HepG2 (cell line): ENCODE results near the gene PFAS. TPM values are rescaled to one million over a fixed set of nuclear protein-coding genes. Genes with fewer than 3 reads are reported as not detected.

ENCODE experiments used
- ATAC-seq: fragments of 200-7000 bp; cut with Tn5 transposase; 3 replicates; pipeline ENCODE4 v1.9.1; 2020; ENCODE audit warnings: mild to moderate bottlenecking, moderate library complexity
- BruUV-seq: library from RNA; stranded (reverse); fragments of 400-500 nt; replicated peaks from 2 replicates; lab custom pipeline; 2021; lab: Mats Ljungman, UMichigan
- CTCF ChIA-PET: fragments of 300-600 bp; formaldehyde crosslinking; extraction: SDS; loops from one replicate; lab custom pipeline; 2021; ENCODE audit warnings: low total read pairs, inconsistent platforms, low intra/inter-chr PET ratio; lab: Yijun Ruan, JAX
- POLR2A ChIA-PET: fragments of 350-600 bp; sonication (Branson Sonifier 250); formaldehyde crosslinking; loops from one replicate; lab custom pipeline; 2020; ENCODE audit warnings: antibody characterized with exemption, inconsistent platforms; lab: Yijun Ruan, JAX
- DNase-seq: peaks from one replicate; pipeline ENCODE4 v3.0.0-alpha.2; 2015; ENCODE audit warnings: low spot score
- FAIRE-seq: peaks from 3 replicates; lab custom pipeline; 2011; peaks lifted over from hg19 to GRCh38; lab: Jason Lieb, UNC
- H2AFZ ChIP-seq: one replicate; pipeline ENCODE4 v1.6.1; 2011; ENCODE audit warnings: low read length, inconsistent platforms
- H3K27ac ChIP-seq: fragments of 300-600 bp; 3 replicates; pipeline ENCODE4 v1.8.0; 2011; ENCODE audit warnings: mixed run types, mild to moderate bottlenecking, mixed read lengths, low read length, inconsistent platforms; ENCODE audit not compliant: insufficient read depth; ENCODE audit errors: extremely low read length
- H3K27me3 ChIP-seq, 2 experiments: fragments of 200-600 bp in 1 of 2; 2 replicates in 1 of 2; 3 replicates in 1 of 2; pipeline versions ENCODE4 v1.6.0 to v1.8.0; 2011; ENCODE audit warnings: low read length in 2 of 2, mild to moderate bottlenecking in 2 of 2, moderate library complexity in 2 of 2, inconsistent platforms in 1 of 2; ENCODE audit not compliant: insufficient read depth in 2 of 2, control insufficient read depth in 1 of 2
- H3K36me3 ChIP-seq, 2 experiments: fragments of 200-600 bp in 1 of 2; replicated peaks in 1 of 2; 2 replicates in 1 of 2; 3 replicates in 1 of 2; pipeline versions ENCODE4 v1.5.1 to v1.8.0; 2011; ENCODE audit warnings: low read length in 2 of 2, inconsistent platforms in 1 of 2; ENCODE audit not compliant: insufficient read depth in 2 of 2, control insufficient read depth in 1 of 2
- H3K4me1 ChIP-seq: 2 replicates; pipeline ENCODE4 v1.5.1; 2012; ENCODE audit warnings: low read length, inconsistent platforms; ENCODE audit not compliant: insufficient read depth
- H3K4me2 ChIP-seq: 2 replicates; pipeline ENCODE4 v1.6.0; 2011; ENCODE audit warnings: low read depth, low read length, inconsistent platforms
- H3K4me3 ChIP-seq, 3 experiments: fragments of 200-600 bp in 1 of 3; sonication (generic), shearing (Covaris generic) in 1 of 3; replicated peaks in 1 of 3; 2 replicates each; pipeline ENCODE4 v1.5.1; 2011 to 2016; ENCODE audit warnings: low read length in 3 of 3, inconsistent platforms in 2 of 3, low read depth in 2 of 3, mild to moderate bottlenecking in 2 of 3, control low read depth in 1 of 3, mixed read lengths in 1 of 3; ENCODE audit not compliant: insufficient read depth in 1 of 3
- H3K79me2 ChIP-seq: one replicate; pipeline ENCODE4 v1.6.1; 2011; ENCODE audit warnings: low read length, inconsistent platforms; ENCODE audit not compliant: insufficient read depth
- H3K9ac ChIP-seq: 2 replicates; pipeline ENCODE4 v1.6.0; 2011; ENCODE audit warnings: mild to moderate bottlenecking, low read depth, low read length, inconsistent platforms; ENCODE audit not compliant: insufficient read depth
- H3K9me3 ChIP-seq: 2 replicates; pipeline ENCODE4 v1.5.1; 2012; ENCODE audit warnings: mild to moderate bottlenecking, low read length
- H4K20me1 ChIP-seq: 2 replicates; pipeline ENCODE4 v1.6.0; 2011; ENCODE audit warnings: inconsistent platforms, mild to moderate bottlenecking, low read length, moderate library complexity; ENCODE audit not compliant: insufficient read depth
- EHMT2 ChIP-seq: fragments of 200-600 bp; sonication (generic); IDR thresholded peaks from 2 replicates; pipeline ENCODE4 v1.7.0; 2017; ENCODE audit warnings: antibody characterized with exemption, low read depth, low read length, borderline replicate concordance
- KDM5A ChIP-seq: fragments of 200-600 bp; sonication (generic); IDR thresholded peaks from 2 replicates; pipeline ENCODE4 v1.7.0; 2018; ENCODE audit warnings: antibody characterized with exemption, mild to moderate bottlenecking, low read length, borderline replicate concordance
- MBD4 ChIP-seq: IDR thresholded peaks from 2 replicates; pipeline ENCODE4 v1.6.1; 2012; ENCODE audit warnings: low read length, inconsistent platforms, borderline replicate concordance
- MBNL3 ChIP-seq: fragments of 250-450 bp; sonication (Bioruptor Pico); conservative IDR thresholded peaks from 2 replicates; pipeline ENCODE4 v1.8.0; 2022; ENCODE audit warnings: mild to moderate bottlenecking, inconsistent platforms
- NR2F6 ChIP-seq, 2 experiments: IDR thresholded peaks; 2 replicates each; pipeline ENCODE4 v1.6.1; 2016; ENCODE audit warnings: antibody characterized with exemption in 1 of 2, mild to moderate bottlenecking in 1 of 2
- SMARCC2 ChIP-seq: fragments of 450-650 bp; IDR thresholded peaks from 2 replicates; pipeline ENCODE4 v1.6.1; 2017; ENCODE audit warnings: antibody characterized with exemption, mild to moderate bottlenecking
- TARDBP ChIP-seq: sonication (generic); formaldehyde crosslinking; IDR thresholded peaks from 2 replicates; pipeline ENCODE4 v1.8.0; 2022; ENCODE audit warnings: mild to moderate bottlenecking, missing genetic modification reagents
- ZKSCAN1 ChIP-seq: fragments of 150-350 bp; IDR thresholded peaks from 2 replicates; pipeline ENCODE4 v1.6.1; 2014; ENCODE audit warnings: low read length
- ZNF10 ChIP-seq: sonication (generic); formaldehyde crosslinking; IDR thresholded peaks from 2 replicates; pipeline ENCODE4 v1.4.0; 2020; ENCODE audit warnings: mild to moderate bottlenecking, low read depth, missing genetic modification reagents, borderline replicate concordance
- ZNF446 ChIP-seq: sonication (generic); formaldehyde crosslinking; IDR thresholded peaks from 2 replicates; pipeline ENCODE4 v1.5.0; 2020; ENCODE audit warnings: mild to moderate bottlenecking, missing genetic modification reagents
- WGBS: methylation state at CpG from one replicate; pipeline ENCODE4 v1.1.6; 2017; ENCODE audit warnings: low lambda C conversion rate; 5-methylcytosine and 5-hydroxymethylcytosine counted together
- in situ Hi-C: cut with HindIII; loops from 2 replicates; pipeline ENCODE4 v1.10.0; 2017; ENCODE audit warnings: low pct_unique_long_range_greater_than_20kb; ENCODE audit not compliant: extremely low pct_ligation_motif_present
- intact Hi-C: fragments of 100-400 bp; cut with micrococcal nuclease; formaldehyde crosslinking; loops from one replicate; pipeline ENCODE4 v1.10.0; 2022; ENCODE audit not compliant: unreplicated experiment
- polyA plus RNA-seq, 8 experiments: library from polyadenylated mRNA; depleted of rRNA in 3 of 8; stranded (reverse) in 7 of 8; unstranded in 1 of 8; fragments of >200 nt; fragmentation: Illumina TruSeq in 4 of 8; extraction: Trizol in 4 of 8; gene quantifications; 2 replicates each; pipeline versions ENCODE4 v1.2.1 to v1.2.3, GENCODE V29; 2011 to 2016; ENCODE audit warnings: low read depth in 4 of 8, missing spikeins in 1 of 8, mixed read lengths in 1 of 8; ENCODE audit not compliant: insufficient read depth in 1 of 8
- total RNA-seq, 5 experiments: library from RNA; depleted of rRNA; stranded (reverse); fragments of >200 nt; fragmentation: Illumina TruSeq; extraction: Trizol; gene quantifications; 2 replicates each; pipeline ENCODE4 v1.2.3, GENCODE V29; 2016; ENCODE audit warnings: low read depth in 1 of 5
- TF ChIP-seq, protein P1 (sequence below): sonication (generic); formaldehyde crosslinking; IDR thresholded peaks from 2 replicates; pipeline ENCODE4 v1.8.0; 2022; ENCODE audit warnings: missing genetic modification reagents, mild to moderate bottlenecking, inconsistent platforms, borderline replicate concordance
- TF ChIP-seq, protein P2 (sequence below): sonication (generic); formaldehyde crosslinking; conservative IDR thresholded peaks from 2 replicates; pipeline ENCODE4 v1.4.0; 2020; ENCODE audit warnings: mild to moderate bottlenecking, missing genetic modification reagents, moderate library complexity

Gene PFAS
- total and polyA plus RNA-seq, 2 of the 13 experiments (the other 11 are each of a cell fraction or from before 2014, with no cell fraction given) = 49.4 to 58.2 TPM

DNA sequence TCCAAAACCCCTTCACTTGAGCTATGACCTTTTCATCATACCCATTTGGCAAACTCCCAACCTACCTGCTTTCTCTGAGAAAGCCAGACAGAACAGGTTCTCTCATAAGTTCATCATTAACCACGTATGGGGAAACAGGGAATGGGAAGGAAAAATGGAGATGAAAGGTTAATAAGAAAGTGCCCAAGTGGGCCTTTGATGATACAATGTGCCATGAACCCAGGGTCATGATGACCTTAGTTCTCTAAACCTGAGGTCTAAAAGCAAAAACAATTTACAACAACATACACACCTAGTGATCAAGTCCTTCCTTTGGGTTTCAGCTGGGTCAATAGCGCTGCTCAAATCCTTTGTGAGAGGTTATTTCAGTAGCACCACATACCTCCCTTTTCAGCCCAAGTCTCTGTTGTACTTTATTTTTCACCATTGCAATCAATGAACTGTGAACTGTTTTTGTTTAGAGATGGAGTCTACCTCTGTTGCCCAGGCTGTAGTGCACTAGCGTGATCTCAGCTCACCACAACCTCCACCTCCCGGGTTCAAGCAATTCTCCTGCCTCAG, 24.9 kb downstream of the PFAS start (continued):
- peak; percentile 95 for TF ChIP-seq NR2F6 (IDR thresholded peaks at IDR 0.05)
- TF ChIP-seq NR2F6 (CRISPR knock-in tag; IDR thresholded peaks at IDR 0.05) = peak; percentile 96
- TF ChIP-seq, protein P1, sequence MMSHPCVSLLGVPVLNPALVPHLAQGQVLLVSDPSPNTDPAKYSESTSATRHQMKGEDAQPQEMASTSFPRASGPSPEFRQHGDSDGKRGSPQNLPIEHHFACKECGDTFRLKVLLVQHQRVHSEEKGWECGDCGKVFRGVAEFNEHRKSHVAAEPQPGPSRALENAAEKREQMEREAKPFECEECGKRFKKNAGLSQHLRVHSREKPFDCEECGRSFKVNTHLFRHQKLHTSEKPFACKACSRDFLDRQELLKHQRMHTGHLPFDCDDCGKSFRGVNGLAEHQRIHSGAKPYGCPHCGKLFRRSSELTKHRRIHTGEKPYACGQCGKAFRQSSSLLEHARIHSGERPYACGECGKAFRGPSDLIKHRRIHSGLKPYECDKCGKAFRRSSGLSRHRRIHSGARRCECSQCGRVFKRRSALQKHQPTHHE (CRISPR knock-in tag) = no peak

DNA sequence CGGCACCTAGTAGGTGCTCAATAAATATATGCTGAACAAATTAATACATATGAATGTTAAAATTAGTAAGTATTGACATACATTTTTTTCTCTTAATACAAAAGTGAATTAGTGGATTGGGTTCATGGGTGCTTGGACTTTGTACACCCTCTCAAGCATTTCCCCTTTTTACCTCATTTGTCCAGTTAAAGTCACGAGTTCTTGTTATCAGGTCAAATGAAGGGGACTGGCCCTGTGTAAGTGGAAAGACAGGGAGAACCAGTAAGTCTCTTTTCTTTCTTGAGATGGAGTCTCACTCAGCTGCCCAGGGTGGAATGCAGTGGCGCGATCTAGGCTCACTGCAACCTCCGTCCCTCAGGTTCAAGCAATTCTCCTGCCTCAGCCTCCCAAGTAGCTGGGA, 25.7 kb downstream of the PFAS start:
- in situ Hi-C loops (no loop called here), intact Hi-C loops (no loop called here)
- no peak for ATAC-seq
- DNase-seq = no peak
- TF ChIP-seq EHMT2 (no peak), SMARCC2 (no peak), MBD4 (no peak), TARDBP (CRISPR knock-in tag) (0 out of 2 replicates have a peak, but pooled peaks have one; percentile 17), MBNL3 (CRISPR knock-in tag) (no peak), ZNF10 (no peak), KDM5A (no peak), ZKSCAN1 (peak; percentile 79; the same call in 1 of the 2 replicates), ZNF446 (no peak)
- TF ChIP-seq, protein P2, sequence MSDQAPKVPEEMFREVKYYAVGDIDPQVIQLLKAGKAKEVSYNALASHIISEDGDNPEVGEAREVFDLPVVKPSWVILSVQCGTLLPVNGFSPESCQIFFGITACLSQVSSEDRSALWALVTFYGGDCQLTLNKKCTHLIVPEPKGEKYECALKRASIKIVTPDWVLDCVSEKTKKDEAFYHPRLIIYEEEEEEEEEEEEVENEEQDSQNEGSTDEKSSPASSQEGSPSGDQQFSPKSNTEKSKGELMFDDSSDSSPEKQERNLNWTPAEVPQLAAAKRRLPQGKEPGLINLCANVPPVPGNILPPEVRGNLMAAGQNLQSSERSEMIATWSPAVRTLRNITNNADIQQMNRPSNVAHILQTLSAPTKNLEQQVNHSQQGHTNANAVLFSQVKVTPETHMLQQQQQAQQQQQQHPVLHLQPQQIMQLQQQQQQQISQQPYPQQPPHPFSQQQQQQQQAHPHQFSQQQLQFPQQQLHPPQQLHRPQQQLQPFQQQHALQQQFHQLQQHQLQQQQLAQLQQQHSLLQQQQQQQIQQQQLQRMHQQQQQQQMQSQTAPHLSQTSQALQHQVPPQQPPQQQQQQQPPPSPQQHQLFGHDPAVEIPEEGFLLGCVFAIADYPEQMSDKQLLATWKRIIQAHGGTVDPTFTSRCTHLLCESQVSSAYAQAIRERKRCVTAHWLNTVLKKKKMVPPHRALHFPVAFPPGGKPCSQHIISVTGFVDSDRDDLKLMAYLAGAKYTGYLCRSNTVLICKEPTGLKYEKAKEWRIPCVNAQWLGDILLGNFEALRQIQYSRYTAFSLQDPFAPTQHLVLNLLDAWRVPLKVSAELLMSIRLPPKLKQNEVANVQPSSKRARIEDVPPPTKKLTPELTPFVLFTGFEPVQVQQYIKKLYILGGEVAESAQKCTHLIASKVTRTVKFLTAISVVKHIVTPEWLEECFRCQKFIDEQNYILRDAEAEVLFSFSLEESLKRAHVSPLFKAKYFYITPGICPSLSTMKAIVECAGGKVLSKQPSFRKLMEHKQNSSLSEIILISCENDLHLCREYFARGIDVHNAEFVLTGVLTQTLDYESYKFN (CRISPR knock-in tag) = no peak
- ChIA-PET POLR2A (interaction anchor here (1.2 to 2.2 kb wide), 5 partner anchors 13 to 27 kb away, joined by 3 to 23 read pairs (median 7); partner anchors contain the start of genes CTC1, RANGRF and SLC25A35), CTCF (no interaction called here)
- H3K4me2 ChIP-seq = peak overlapping the region; percentile 36
- H4K20me1 ChIP-seq = no peaks in the 10 kb centered on the region
- H3K9ac ChIP-seq = no peak overlapping the region
- H3K36me3 ChIP-seq = peaks cover 4 to 5% of the 10 kb centered on the region in 2 experiments; a peak in 1 of 5 replicates
- H3K4me3 ChIP-seq = no peak overlapping the region
- H3K27ac ChIP-seq = peak overlapping the region; percentile 81
- H3K27me3 ChIP-seq = no peaks in the 10 kb centered on the region
- peaks cover 54% of the 10 kb centered on the region for H3K4me1 ChIP-seq
- no peaks in the 10 kb centered on the region for H3K79me2 ChIP-seq
- no peak for FAIRE-seq
- H2AFZ ChIP-seq = no peak overlapping the region
- 88% methylated on average over 5 of the region's 5 CpGs for WGBS
- H3K9me3 ChIP-seq = no peaks in the 10 kb centered on the region
- BruUV-seq = no TSS peak
